Raji (cell line): ENCODE data around the gene ANK3.

Experiments used
- POLR2A ChIP-seq: IDR thresholded peaks from 2 replicates; pipeline ENCODE4 v1.6.1; 2011; ENCODE audit warnings: low read depth, low read length, control low read depth; ENCODE audit not compliant: insufficient read depth

Gene ANK3

GRCh38 chr10:60316029-60316428, 73.6 kb downstream of the ANK3 start:
- no peak for TF ChIP-seq POLR2A

GRCh38 chr10:60315311-60315710, 74.4 kb downstream of the ANK3 start:
- no peak for TF ChIP-seq POLR2A

GRCh38 chr10:60314069-60314940, 75.4 kb downstream of the ANK3 start:
- no peak for TF ChIP-seq POLR2A

- no peak for TF ChIP-seq POLR2A
Observed at GRCh38 chr10:60313589-60313952, 76.1 kb downstream of the ANK3 start.

- no peak for TF ChIP-seq POLR2A
Observed at GRCh38 chr10:60312818-60313588, 76.7 kb downstream of the ANK3 start.

- no peak for TF ChIP-seq POLR2A
Observed at GRCh38 chr10:60311821-60312220, 77.9 kb downstream of the ANK3 start.

GRCh38 chr10:60310740-60311139, 78.9 kb downstream of the ANK3 start:
- no peak for TF ChIP-seq POLR2A

- no peak for TF ChIP-seq POLR2A
Observed at GRCh38 chr10:60309891-60310290, 79.8 kb downstream of the ANK3 start.

GRCh38 chr10:60309371-60309770, 80.3 kb downstream of the ANK3 start:
- no peak for TF ChIP-seq POLR2A

- no peak for TF ChIP-seq POLR2A
Observed at GRCh38 chr10:60305380-60305892, 84.2 kb downstream of the ANK3 start.

GRCh38 chr10:60304829-60305379, 84.8 kb downstream of the ANK3 start:
- TF ChIP-seq POLR2A = no peak

GRCh38 chr10:60303778-60304177, 85.9 kb downstream of the ANK3 start:
- no peak for TF ChIP-seq POLR2A

GRCh38 chr10:60299961-60300883, 89.5 kb downstream of the ANK3 start:
- TF ChIP-seq POLR2A = no peak

GRCh38 chr10:60299390-60299778, 90.3 kb downstream of the ANK3 start:
- no peak for TF ChIP-seq POLR2A

- TF ChIP-seq POLR2A = no peak
Observed at GRCh38 chr10:60298408-60299389, 91.0 kb downstream of the ANK3 start.
